Trophoblast cell (in vitro differentiated cells and primary cell): ENCODE measurements around the gene ITGB8.

Source experiments
- DNase-seq, 2 donors: peaks; one replicate each; pipeline ENCODE4 v3.0.0-alpha.2; 2016
- H2AFZ ChIP-seq: 2 replicates; pipeline ENCODE4 v1.6.1; 2013; ENCODE audit warnings: low read length, moderate library complexity, mild to moderate bottlenecking; ENCODE audit not compliant: insufficient read depth, poor library complexity
- H2AK5ac ChIP-seq: 2 replicates; pipeline ENCODE4 v1.6.1; 2013; ENCODE audit warnings: mild to moderate bottlenecking, low read length
- H2BK120ac ChIP-seq: 2 replicates; pipeline ENCODE4 v1.6.1; 2013; ENCODE audit warnings: low read length, mild to moderate bottlenecking, moderate library complexity; ENCODE audit not compliant: insufficient read depth, poor library complexity
- H2BK12ac ChIP-seq: 2 replicates; pipeline ENCODE4 v1.6.1; 2013; ENCODE audit warnings: mild to moderate bottlenecking, low read length, moderate library complexity
- H2BK5ac ChIP-seq: 2 replicates; pipeline ENCODE4 v1.6.1; 2013; ENCODE audit warnings: low read length, low read depth, moderate library complexity, mild to moderate bottlenecking; ENCODE audit not compliant: poor library complexity
- H3K14ac ChIP-seq: 2 replicates; pipeline ENCODE4 v1.6.1; 2013; ENCODE audit warnings: mild to moderate bottlenecking, low read length
- H3K18ac ChIP-seq: 2 replicates; pipeline ENCODE4 v1.6.1; 2013; ENCODE audit warnings: mild to moderate bottlenecking, low read length
- H3K23ac ChIP-seq: 2 replicates; pipeline ENCODE4 v1.6.1; 2013; ENCODE audit warnings: low read length
- H3K27ac ChIP-seq: 2 replicates; pipeline ENCODE4 v1.5.1; 2013; ENCODE audit warnings: low read depth, mild to moderate bottlenecking, inconsistent platforms, low read length, moderate library complexity
- H3K27me3 ChIP-seq: 2 replicates; pipeline ENCODE4 v1.6.1; 2013; ENCODE audit warnings: inconsistent platforms, mild to moderate bottlenecking, low read length, moderate library complexity; ENCODE audit not compliant: insufficient read depth
- H3K36me3 ChIP-seq, 2 experiments: 1 replicate in 1 of 2; 2 replicates in 1 of 2; pipeline ENCODE4 v1.6.1; 2013; ENCODE audit warnings: low read length in 2 of 2, mild to moderate bottlenecking in 2 of 2, moderate library complexity in 1 of 2; ENCODE audit not compliant: insufficient read depth in 2 of 2, control insufficient read depth in 1 of 2
- H3K4ac ChIP-seq: 2 replicates; pipeline ENCODE4 v1.6.1; 2013; ENCODE audit warnings: low read depth, mild to moderate bottlenecking, low read length, moderate library complexity
- H3K4me1 ChIP-seq, 2 experiments: 1 replicate in 1 of 2; 2 replicates in 1 of 2; pipeline ENCODE4 v1.6.1; 2013; ENCODE audit warnings: low read length in 2 of 2, mild to moderate bottlenecking in 2 of 2, moderate library complexity in 1 of 2; ENCODE audit not compliant: insufficient read depth in 2 of 2, control insufficient read depth in 1 of 2
- H3K4me2 ChIP-seq: 2 replicates; pipeline ENCODE4 v1.6.1; 2013; ENCODE audit warnings: inconsistent platforms, mild to moderate bottlenecking, low read length, moderate library complexity
- H3K4me3 ChIP-seq: 2 replicates; pipeline ENCODE4 v1.5.1; 2013; ENCODE audit warnings: mild to moderate bottlenecking, low read depth, low read length, inconsistent platforms
- H3K79me1 ChIP-seq: one replicate; pipeline ENCODE4 v1.6.1; 2013; ENCODE audit warnings: low read length
- H3K79me2 ChIP-seq: 2 replicates; pipeline ENCODE4 v1.6.1; 2013; ENCODE audit warnings: low read length, mild to moderate bottlenecking; ENCODE audit not compliant: control insufficient read depth, insufficient read depth, poor library complexity
- H3K9ac ChIP-seq: 2 replicates; pipeline ENCODE4 v1.6.1; 2013; ENCODE audit warnings: mild to moderate bottlenecking, low read length
- H3K9me3 ChIP-seq: 2 replicates; pipeline ENCODE4 v1.6.1; 2013; ENCODE audit warnings: low read depth, mild to moderate bottlenecking, control low read depth, inconsistent platforms, low read length; ENCODE audit not compliant: insufficient read depth
- H4K12ac ChIP-seq: 2 replicates; pipeline ENCODE4 v1.6.1; 2013; ENCODE audit warnings: low read depth, mild to moderate bottlenecking, low read length, moderate library complexity
- H4K8ac ChIP-seq: 2 replicates; pipeline ENCODE4 v1.6.1; 2013; ENCODE audit warnings: low read depth, mild to moderate bottlenecking, low read length, moderate library complexity
- H4K91ac ChIP-seq: one replicate; pipeline ENCODE4 v1.6.1; 2013; ENCODE audit warnings: low read depth, mild to moderate bottlenecking, low read length, moderate library complexity
- WGBS: extraction: QIAGEN DNeasy Blood & Tissue Kit; methylation state at CpG from one replicate; pipeline ENCODE4 v1.1.7; 2013; ENCODE audit warnings: missing lambda C conversion rate; ENCODE audit not compliant: insufficient read length, insufficient coverage; ENCODE audit errors: extremely low coverage; 5-methylcytosine and 5-hydroxymethylcytosine counted together

Gene ITGB8

DNA sequence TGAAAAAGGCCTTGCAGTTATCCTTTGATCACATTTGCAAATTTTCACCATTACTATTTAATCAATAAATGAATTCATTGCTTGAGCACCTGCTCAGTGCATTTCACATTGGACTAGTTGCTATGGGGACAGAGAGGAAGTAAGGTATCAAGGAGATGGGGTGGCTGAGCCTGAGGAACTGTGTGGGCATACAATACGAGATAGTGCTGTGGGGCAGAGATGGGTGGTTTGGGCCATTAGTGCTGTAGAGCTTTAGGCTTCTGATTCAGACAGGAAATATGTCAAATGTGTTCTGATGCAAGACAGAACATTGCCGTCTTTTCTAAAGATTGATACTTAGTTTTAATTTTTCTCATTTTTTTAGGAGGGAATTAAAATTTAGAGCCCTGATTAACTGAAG is 13.2 kb downstream of the ITGB8 start:
- Histone ChIP-seq H3K9me3 (no peaks in the 10 kb centered on the region), H3K4me1 (no peaks in the 10 kb centered on the region), H4K8ac (no peak overlapping the region), H3K79me2 (no peaks in the 10 kb centered on the region), H3K4me2 (no peak overlapping the region), H3K27me3 (no peaks in the 10 kb centered on the region), H4K12ac (no peak overlapping the region), H2BK5ac (no peak overlapping the region), H3K14ac (no peak overlapping the region), H3K27ac (no peak overlapping the region), H3K23ac (no peak overlapping the region), H2BK120ac (no peak overlapping the region), H3K4ac (no peak overlapping the region), H2AK5ac (no peak overlapping the region), H3K4me3 (no peak overlapping the region), H3K9ac (no peak overlapping the region), H4K91ac (no peak overlapping the region), H2BK12ac (no peak overlapping the region), H3K36me3 (no peaks in the 10 kb centered on the region), H3K79me1 (no peaks in the 10 kb centered on the region), H2AFZ (no peak overlapping the region), H3K18ac (no peak overlapping the region)
- WGBS: no CpG with 5 or more reads among the region's 2 CpGs
- DNase-seq: no peak

DNA sequence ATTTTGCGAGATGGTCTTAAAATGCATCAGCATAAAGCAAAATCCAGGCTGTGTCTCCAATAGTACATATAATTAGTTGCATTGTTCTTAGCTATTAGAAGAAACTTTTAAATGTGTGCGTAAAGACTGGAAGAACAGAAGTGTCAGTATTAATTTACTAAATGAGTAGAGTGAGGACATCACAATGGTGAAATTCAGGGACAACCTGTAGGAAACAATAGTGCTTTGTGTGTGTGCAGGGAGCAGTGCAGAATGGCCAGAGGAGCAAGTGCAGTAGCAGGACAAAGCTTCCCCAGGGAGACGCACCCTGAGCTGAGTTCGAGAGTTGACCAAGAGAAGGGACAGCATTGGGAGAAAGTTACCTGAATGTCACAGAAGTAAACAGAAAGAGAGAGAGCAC is 13.7 kb downstream of the ITGB8 start:
- Histone ChIP-seq H2BK5ac (no peak overlapping the region), H2AFZ (no peak overlapping the region)
- WGBS: no CpG with 5 or more reads among the region's 4 CpGs

DNA sequence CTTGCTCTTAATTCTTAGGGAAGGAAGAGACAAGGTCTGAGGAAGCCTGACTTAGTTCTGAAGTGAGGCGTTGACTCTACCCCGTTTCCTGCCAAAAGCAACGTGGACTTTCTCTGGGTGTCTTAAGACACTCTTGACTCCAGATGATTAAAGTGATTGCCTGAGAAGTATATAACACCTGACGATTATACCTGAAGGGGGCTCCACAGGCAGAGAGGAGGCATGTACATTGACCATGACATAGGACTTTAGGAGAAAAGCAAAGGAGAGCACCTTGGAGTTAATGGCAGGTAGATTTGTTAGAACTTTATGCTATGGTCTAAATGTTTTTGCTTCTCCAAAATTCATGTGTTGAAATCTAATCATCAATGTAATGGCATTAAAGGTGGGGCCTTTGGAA is 15.9 kb downstream of the ITGB8 start:
- Histone ChIP-seq H2AFZ (no peak overlapping the region), H4K91ac (no peak overlapping the region), H3K27me3 (no peaks in the 10 kb centered on the region), H3K9me3 (no peaks in the 10 kb centered on the region), H3K4me3 (no peak overlapping the region), H3K4me1 (no peaks in the 10 kb centered on the region), H4K8ac (no peak overlapping the region), H2BK12ac (no peak overlapping the region), H2BK5ac (no peak overlapping the region), H3K4me2 (no peak overlapping the region), H3K14ac (no peak overlapping the region), H3K4ac (no peak overlapping the region), H3K27ac (no peak overlapping the region), H4K12ac (no peak overlapping the region), H2AK5ac (no peak overlapping the region), H3K79me1 (no peaks in the 10 kb centered on the region), H2BK120ac (no peak overlapping the region), H3K79me2 (no peaks in the 10 kb centered on the region), H3K9ac (no peak overlapping the region), H3K18ac (no peak overlapping the region), H3K23ac (no peak overlapping the region), H3K36me3 (no peaks in the 10 kb centered on the region)
- no CpG with 5 or more reads among the region's 4 CpGs for WGBS
- no peak for DNase-seq

More for the DNA sequence above, 13.7 kb downstream of the ITGB8 start:
- no peaks in the 10 kb centered on the region for H3K9me3 ChIP-seq
- H3K4ac ChIP-seq: no peak overlapping the region
- no peak overlapping the region for H2BK12ac ChIP-seq
- H3K27ac ChIP-seq: no peak overlapping the region
- H4K12ac ChIP-seq: no peak overlapping the region
- H3K23ac ChIP-seq: no peak overlapping the region
- no peaks in the 10 kb centered on the region for H3K79me1 ChIP-seq
- H3K14ac ChIP-seq: no peak overlapping the region
- no peak overlapping the region for H3K9ac ChIP-seq
- no peaks in the 10 kb centered on the region for H3K27me3 ChIP-seq
- no peaks in the 10 kb centered on the region for H3K79me2 ChIP-seq
- H4K91ac ChIP-seq: no peak overlapping the region
- DNase-seq: no peak
- H3K36me3 ChIP-seq: no peaks in the 10 kb centered on the region
- H3K18ac ChIP-seq: no peak overlapping the region
- no peak overlapping the region for H3K4me2 ChIP-seq
- no peak overlapping the region for H4K8ac ChIP-seq
- H3K4me1 ChIP-seq: no peaks in the 10 kb centered on the region
- no peak overlapping the region for H2BK120ac ChIP-seq
- no peak overlapping the region for H3K4me3 ChIP-seq
- no peak overlapping the region for H2AK5ac ChIP-seq

DNA sequence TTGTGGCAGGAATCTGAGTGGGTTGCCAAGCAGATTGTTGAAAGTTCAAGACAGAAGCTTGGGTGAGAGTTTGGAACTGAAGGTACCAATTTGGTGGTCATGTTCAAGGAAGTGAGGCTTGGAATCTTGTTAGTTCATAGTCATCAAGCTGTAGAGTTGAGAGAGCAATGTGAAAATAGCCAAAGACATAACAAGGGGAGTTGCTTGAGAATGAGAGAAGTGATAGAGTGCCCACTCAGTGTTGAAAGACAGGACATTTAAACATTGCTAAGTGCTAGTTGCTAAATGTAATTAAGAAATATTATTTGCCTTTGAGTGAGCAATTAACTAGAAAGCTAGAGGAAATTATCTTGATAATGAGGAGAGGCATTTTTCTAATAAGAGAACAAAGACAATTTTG is 17.0 kb downstream of the ITGB8 start:
- no peaks in the 10 kb centered on the region for H3K79me1 ChIP-seq
- no peak overlapping the region for H3K18ac ChIP-seq
- H3K4me1 ChIP-seq: no peaks in the 10 kb centered on the region
- H3K27me3 ChIP-seq: no peaks in the 10 kb centered on the region
- no peak overlapping the region for H2AK5ac ChIP-seq
- H4K91ac ChIP-seq: no peak overlapping the region
- DNase-seq: no peak
- H2AFZ ChIP-seq: no peak overlapping the region
- H2BK12ac ChIP-seq: no peak overlapping the region
- H3K4me3 ChIP-seq: no peak overlapping the region
- H3K9me3 ChIP-seq: no peaks in the 10 kb centered on the region
- no peaks in the 10 kb centered on the region for H3K79me2 ChIP-seq
- no peaks in the 10 kb centered on the region for H3K36me3 ChIP-seq
- H4K8ac ChIP-seq: no peak overlapping the region
- no peak overlapping the region for H3K4ac ChIP-seq
- no peak overlapping the region for H3K14ac ChIP-seq
- H3K4me2 ChIP-seq: no peak overlapping the region
- no peak overlapping the region for H2BK5ac ChIP-seq
- no peak overlapping the region for H3K27ac ChIP-seq
- no peak overlapping the region for H2BK120ac ChIP-seq
- H3K9ac ChIP-seq: no peak overlapping the region
- H3K23ac ChIP-seq: no peak overlapping the region
- no peak overlapping the region for H4K12ac ChIP-seq
